HG03575 (cell line): ENCODE results near the gene PTGDS.

Source experiments
- ATAC-seq: cut with Tn5 transposase; IDR thresholded peaks from one replicate; pipeline ENCODE4 v1.9.1; 2021; ENCODE audit not compliant: unreplicated experiment, insufficient number of reproducible peaks, low FRiP score; ENCODE audit errors: extremely low read depth

Gene PTGDS

GRCh38 chr9:136944519-136945332 is 32.6 kb upstream of the PTGDS start, which contains the start of the genes C8G and FBXW5:
Gene C8G, plus strand, starts transcription at chr9:136945243. Its CDS starts 78 bp downstream, at chr9:136945321.
Gene FBXW5, minus strand, starts transcription at chr9:136944738. Its CDS starts 655 bp downstream, at chr9:136944083.
- no peak for ATAC-seq

GRCh38 chr9:136945333-136946227 is 31.7 kb upstream of the PTGDS start:
- no peak for ATAC-seq

DNA sequence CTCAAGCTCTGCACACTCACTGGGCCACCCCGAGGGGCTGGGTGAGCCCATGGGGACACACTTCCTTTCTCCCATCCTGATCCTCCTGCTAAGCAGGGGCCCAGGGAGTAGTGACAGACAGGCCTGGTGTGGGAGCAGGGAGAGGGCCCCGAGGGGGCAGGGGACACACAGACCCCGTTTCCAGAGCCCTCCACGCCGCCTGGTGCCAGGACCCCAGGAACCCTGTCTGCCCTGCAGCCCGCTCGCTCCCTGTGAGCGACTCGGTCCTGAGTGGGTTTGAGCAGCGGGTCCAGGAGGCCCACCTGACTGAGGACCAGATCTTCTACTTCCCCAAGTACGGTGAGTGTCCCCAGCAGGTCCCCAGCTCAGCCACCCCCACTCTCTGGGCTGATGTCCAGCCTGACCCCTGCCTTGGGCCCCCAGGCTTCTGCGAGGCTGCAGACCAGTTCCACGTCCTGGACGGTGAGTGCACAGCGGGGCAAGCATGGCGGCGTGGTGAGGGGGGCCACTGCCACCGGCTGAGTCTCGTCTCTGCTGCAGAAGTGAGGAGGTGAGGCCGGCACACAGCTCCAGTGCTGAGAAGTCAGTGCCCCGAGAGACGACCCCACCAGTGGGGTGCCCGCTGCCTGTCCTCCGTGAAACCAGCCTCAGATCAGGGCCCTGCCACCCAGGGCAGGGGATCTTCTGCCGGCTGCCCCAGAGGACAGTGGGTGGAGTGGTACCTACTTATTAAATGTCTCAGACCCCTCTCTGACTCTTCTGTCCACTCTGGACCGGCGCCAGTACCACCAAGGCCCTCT is 30.9 kb upstream of the PTGDS start:
- no peak for ATAC-seq

DNA sequence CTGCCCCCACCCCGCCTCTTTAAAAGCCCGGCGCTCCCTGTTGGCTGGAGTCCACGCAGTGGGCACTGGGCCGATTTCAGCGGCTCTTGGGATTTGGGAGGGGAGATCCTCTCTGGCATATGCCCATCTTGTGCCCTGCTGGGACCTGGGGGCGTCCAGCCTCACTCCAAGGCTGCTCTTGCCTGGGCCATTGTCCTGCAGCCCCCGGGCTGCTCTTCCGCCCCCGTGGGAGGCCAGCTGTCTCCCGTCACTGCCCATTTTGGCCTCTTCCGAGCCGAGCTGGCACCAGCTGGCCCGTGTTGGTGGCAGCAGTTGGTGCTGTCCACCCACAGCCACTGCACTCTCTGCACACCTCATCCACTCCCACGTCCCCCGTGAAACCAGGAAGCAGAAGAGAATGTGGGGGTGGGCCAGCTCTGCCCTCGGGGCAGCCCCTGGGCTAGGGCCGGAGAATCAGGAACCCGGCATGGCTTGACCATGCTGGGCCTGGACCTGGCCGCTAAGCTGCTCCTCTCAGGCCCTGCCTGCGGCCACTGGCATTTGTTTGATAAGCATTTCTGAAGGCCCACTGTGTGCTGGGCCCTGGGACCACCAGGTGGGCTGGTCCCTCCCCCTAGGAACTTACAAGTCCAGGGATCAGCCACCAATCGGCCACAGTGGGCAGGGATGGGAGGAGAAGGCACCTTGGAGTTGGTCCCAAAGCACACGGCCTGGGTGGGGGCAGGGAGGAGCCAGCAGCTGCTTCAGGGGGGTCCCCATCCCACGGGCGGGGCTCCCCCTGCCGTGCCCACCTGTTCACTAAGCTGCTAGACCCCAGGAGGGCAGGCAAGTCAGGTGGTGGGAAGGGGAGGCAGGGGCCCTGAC is 30.0 kb upstream of the PTGDS start:
- ATAC-seq: no peak

- no peak for ATAC-seq
Measured at GRCh38 chr9:136947955-136948510, 29.3 kb upstream of the PTGDS start.

GRCh38 chr9:136949239-136949816 is 28.0 kb upstream of the PTGDS start:
- no peak for ATAC-seq

- ATAC-seq: no peak
Measured at GRCh38 chr9:136949817-136950655, 27.3 kb upstream of the PTGDS start.

GRCh38 chr9:136950656-136951276 is 26.5 kb upstream of the PTGDS start:
- no peak for ATAC-seq

GRCh38 chr9:136951541-136952320 is 25.6 kb upstream of the PTGDS start, which contains the start of gene LCN12:
Gene LCN12, plus strand, starts transcription at chr9:136952273. Its CDS starts 55 bp downstream, at chr9:136952328.
- no peak for ATAC-seq

GRCh38 chr9:136952321-136952850 is 24.9 kb upstream of the PTGDS start:
- no peak for ATAC-seq

DNA sequence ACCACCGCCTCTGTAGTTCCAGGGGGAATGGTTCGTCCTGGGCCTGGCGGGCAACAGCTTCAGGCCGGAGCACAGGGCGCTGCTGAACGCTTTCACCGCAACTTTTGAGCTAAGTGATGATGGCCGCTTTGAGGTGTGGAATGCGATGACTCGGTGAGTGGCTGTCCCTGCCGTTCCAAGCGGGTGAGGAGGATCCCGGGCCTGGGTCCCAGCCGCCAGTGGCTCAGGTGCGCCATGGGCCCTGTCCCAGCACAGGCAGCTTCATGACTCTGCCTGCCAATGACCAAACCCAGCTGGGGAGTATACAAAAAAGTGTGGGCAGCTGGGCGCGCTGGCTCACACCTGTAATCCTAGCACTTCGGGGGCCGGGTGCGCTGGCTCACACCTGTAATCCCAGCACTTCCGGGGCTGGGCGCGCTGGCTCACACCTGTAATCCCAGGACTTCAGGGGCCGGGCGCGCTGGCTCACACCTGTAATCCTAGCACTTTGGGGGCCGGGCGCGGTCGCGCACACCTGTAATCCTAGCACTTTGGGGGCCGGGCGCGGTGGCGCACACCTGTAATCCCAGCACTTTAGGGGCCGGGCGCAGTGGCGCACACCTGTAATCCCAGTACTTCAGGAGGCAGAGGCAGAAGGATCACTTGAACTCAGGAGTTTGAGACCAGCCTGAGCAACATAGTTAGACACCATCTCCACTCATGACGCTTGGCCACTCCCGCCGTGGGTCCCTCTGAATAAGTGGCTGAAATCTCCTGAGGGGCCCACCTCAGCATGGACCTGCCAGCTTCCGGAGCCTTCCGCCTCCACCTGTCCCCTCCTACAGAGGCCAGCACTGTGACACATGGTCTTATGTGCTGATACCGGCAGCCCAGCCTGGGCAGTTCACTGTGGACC is 24.2 kb upstream of the PTGDS start:
- ATAC-seq: no peak

- no peak for ATAC-seq
Measured at GRCh38 chr9:136953771-136954269, 23.5 kb upstream of the PTGDS start.

- no peak for ATAC-seq
Measured at GRCh38 chr9:136954270-136955083, 22.8 kb upstream of the PTGDS start.
